Aorta (tissue), 5 donors: ENCODE data around the gene MYO15A. TPM values are rescaled to one million over a fixed set of nuclear protein-coding genes. Genes with fewer than 3 reads are reported as not detected.

Experiments used
- ATAC-seq: fragments of 200-7000 bp; cut with Tn5 transposase; one replicate; pipeline ENCODE4 v1.9.1; 2022; ENCODE audit warnings: moderate library complexity; ENCODE audit not compliant: low FRiP score
- DNase-seq, 2 donors: peaks; one replicate each; pipeline ENCODE4 v3.0.0-alpha.2; 2020
- H3K27ac ChIP-seq, 2 donors: one replicate each; pipeline ENCODE4 v1.5.1; 2013; ENCODE audit warnings: low read length in 2 of 2, mild to moderate bottlenecking in 2 of 2, moderate library complexity in 2 of 2, control low read depth in 1 of 2, inconsistent platforms in 1 of 2, low read depth in 1 of 2
- H3K27me3 ChIP-seq, 2 donors: one replicate each; pipeline ENCODE4 v1.6.1; 2013; ENCODE audit warnings: control low read depth in 1 of 2, low read length in 1 of 2, mild to moderate bottlenecking in 1 of 2, moderate library complexity in 1 of 2; ENCODE audit not compliant: insufficient read depth in 2 of 2, control insufficient read depth in 1 of 2
- H3K36me3 ChIP-seq, 2 donors: one replicate each; pipeline ENCODE4 v1.6.1; 2013; ENCODE audit warnings: control low read depth in 1 of 2, low read length in 1 of 2, mild to moderate bottlenecking in 1 of 2; ENCODE audit not compliant: insufficient read depth in 2 of 2, control insufficient read depth in 1 of 2
- H3K4me1 ChIP-seq, 2 donors: one replicate each; pipeline ENCODE4 v1.6.1; 2013; ENCODE audit warnings: low read length in 2 of 2, control low read depth in 1 of 2, mild to moderate bottlenecking in 1 of 2, moderate library complexity in 1 of 2; ENCODE audit not compliant: insufficient read depth in 2 of 2, control insufficient read depth in 1 of 2
- H3K4me3 ChIP-seq, 2 donors: one replicate each; pipeline ENCODE4 v1.5.1; 2013; ENCODE audit warnings: low read length in 2 of 2, control low read depth in 1 of 2, mild to moderate bottlenecking in 1 of 2
- H3K9me3 ChIP-seq: one replicate; pipeline ENCODE4 v1.6.1; 2013; ENCODE audit warnings: mild to moderate bottlenecking, low read length; ENCODE audit not compliant: control insufficient read depth
- WGBS, 2 donors: extraction: QIAGEN DNeasy Blood & Tissue Kit; methylation state at CpG; one replicate each; pipeline ENCODE4 v1.1.7; 2013; 5-methylcytosine and 5-hydroxymethylcytosine counted together
- intact Hi-C, 2 donors: fragments of 100-400 bp; cut with DNase I; formaldehyde crosslinking; loops; one replicate each; pipeline versions ENCODE4 v1.14.2 to v1.15.0; 2022
- polyA plus RNA-seq, 2 donors: library from polyadenylated mRNA; stranded (reverse); fragments of 200-250 nt; gene quantifications; one replicate each; pipeline ENCODE4 v1.2.3, GENCODE V29; 2013
- total RNA-seq, 2 donors: library from RNA; stranded (reverse); fragmentation: NEBNext Ultra II Directional; extraction: Animal tissue kit (Norgen Biotek cat#: 25700); gene quantifications; one replicate each; pipeline ENCODE4 v1.2.1, GENCODE V29; 2021
- donor health status: healthy with polysubstance abuse.
- donor health status: Bipolar disorder and iron deficiency.
- donor health status: DM: no; HTN: no; CAD: no.
- donor health status: DM: no; HTN: no; CAD: no.
- donor health status: DM: yes; HTN: yes; CAD: no.

Gene MYO15A
- total and polyA plus RNA-seq, 4 donors, result 0.25 to 7.5 (median 3.2) TPM

DNA sequence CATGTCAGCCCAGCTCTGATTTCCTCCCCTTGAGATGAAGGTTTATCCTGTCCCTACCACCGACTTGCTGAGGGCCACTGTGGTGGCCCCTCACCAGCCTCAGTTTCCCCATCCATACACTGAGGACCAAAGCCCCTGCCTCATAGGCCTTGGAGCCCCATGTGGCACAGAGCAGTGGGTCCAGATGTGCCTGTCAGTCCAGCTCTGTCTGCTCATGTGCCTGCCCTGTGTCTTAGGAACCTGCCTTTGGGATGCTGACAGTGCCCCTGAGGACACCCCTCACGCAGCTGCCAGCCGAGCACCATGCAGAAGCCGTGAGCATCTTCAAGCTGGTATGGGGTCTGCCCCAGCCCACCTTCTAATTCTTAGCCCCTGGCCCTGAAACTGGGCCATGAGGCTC, 35.7 kb downstream of the MYO15A start:
- H3K9me3 ChIP-seq, result no peaks in the 10 kb centered on the region
- no peak for DNase-seq
- H3K4me3 ChIP-seq, result no peak overlapping the region
- H3K4me1 ChIP-seq, result no peaks in the 10 kb centered on the region
- H3K36me3 ChIP-seq, result no peaks in the 10 kb centered on the region
- ATAC-seq, result no peak
- intact Hi-C loops, result loop anchor here in 1 of 2 donors (5.0 kb wide), 1 partner anchor 73 kb away; no protein-coding TSS in a partner anchor
- H3K27me3 ChIP-seq, result no peaks in the 10 kb centered on the region
- H3K27ac ChIP-seq, result no peak overlapping the region
- 77 to 86% methylated on average over 4 of the region's 4 CpGs for WGBS, 2 donors

DNA sequence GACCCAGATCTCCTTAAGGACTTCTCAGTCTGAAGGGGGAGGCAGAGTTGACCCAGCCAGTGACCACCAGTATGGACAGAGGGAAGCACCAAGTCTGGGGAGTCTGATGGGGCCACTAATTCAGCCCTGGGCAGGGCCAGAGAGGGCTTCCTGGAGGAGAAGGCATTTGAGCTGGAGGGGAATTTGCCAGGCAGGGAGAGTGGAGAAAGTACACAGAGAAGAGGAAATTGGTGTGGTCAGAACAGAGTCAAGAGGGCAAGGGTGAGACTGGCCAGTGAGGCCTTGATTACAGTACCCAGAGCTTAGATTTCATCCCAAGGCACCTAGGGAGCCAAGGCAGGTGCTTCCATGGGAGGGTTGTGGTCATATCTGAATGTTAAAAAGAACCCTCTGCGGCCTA, 36.3 kb downstream of the MYO15A start:
- intact Hi-C loops, result loop anchor here in 1 of 2 donors (5.0 kb wide), 1 partner anchor 72 kb away; no protein-coding TSS in a partner anchor
- no peak for ATAC-seq

DNA sequence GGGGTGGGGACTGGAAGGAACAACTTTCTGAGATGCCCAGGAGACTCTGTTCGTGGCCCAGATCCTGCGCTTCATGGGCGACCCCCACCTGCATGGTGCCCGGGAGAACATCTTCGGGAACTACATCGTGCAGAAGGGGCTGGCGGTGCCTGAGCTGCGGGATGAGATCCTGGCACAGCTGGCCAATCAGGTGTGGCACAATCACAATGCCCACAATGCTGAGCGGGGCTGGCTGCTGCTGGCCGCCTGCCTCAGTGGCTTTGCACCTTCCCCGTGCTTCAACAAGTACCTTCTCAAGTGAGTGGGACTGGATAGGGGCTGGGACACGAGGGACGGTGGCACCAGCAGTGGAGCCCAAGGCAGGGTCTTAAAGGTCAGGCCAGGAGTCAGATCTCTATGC, 37.3 kb downstream of the MYO15A start:
- Histone ChIP-seq H3K9me3 (no peaks in the 10 kb centered on the region), H3K36me3 (no peaks in the 10 kb centered on the region), H3K4me1 (no peaks in the 10 kb centered on the region), H3K4me3 (no peak overlapping the region), H3K27ac (no peak overlapping the region), H3K27me3 (no peaks in the 10 kb centered on the region)
- 79 to 86% methylated on average over 13 of the region's 13 CpGs for WGBS, 2 donors
- intact Hi-C loops, result no loop called here
- ATAC-seq, result no peak
- DNase-seq, result no peak

More for the DNA sequence above, 36.3 kb downstream of the MYO15A start:
- no peaks in the 10 kb centered on the region for H3K4me1 ChIP-seq
- no peak overlapping the region for H3K4me3 ChIP-seq
- H3K27ac ChIP-seq, result no peak overlapping the region
- H3K9me3 ChIP-seq, result no peaks in the 10 kb centered on the region
- DNase-seq, result no peak
- 99 to 100% methylated on average over 1 of the region's 1 CpG for WGBS, 2 donors
- no peaks in the 10 kb centered on the region for H3K36me3 ChIP-seq
- H3K27me3 ChIP-seq, result no peaks in the 10 kb centered on the region

DNA sequence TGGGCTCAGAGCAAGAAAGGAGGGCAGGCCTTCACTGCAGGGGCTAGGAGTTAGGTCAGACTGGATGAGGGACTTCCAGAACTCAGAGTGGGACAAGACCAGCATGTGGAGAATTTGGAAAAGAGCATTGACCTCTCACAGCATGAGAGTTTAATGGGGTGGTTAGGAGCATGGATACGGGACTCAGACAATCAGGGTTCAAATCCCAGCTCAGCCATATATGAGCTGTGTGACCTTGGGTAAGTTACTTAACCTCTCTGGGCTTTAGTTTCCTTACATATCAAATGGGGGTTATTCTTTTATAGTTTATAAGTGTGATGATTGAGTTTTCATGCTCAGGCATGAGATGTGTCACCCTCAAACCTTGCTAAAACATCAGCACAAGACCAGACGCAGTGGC, 37.7 kb downstream of the MYO15A start:
- Histone ChIP-seq H3K4me3 (no peak overlapping the region), H3K9me3 (no peaks in the 10 kb centered on the region), H3K4me1 (no peaks in the 10 kb centered on the region), H3K36me3 (no peaks in the 10 kb centered on the region), H3K27me3 (no peaks in the 10 kb centered on the region), H3K27ac (no peak overlapping the region)
- intact Hi-C loops, result no loop called here
- DNase-seq, result no peak
- WGBS, 2 donors, result 95 to 97% methylated on average over 2 of the region's 2 CpGs
- no peak for ATAC-seq

DNA sequence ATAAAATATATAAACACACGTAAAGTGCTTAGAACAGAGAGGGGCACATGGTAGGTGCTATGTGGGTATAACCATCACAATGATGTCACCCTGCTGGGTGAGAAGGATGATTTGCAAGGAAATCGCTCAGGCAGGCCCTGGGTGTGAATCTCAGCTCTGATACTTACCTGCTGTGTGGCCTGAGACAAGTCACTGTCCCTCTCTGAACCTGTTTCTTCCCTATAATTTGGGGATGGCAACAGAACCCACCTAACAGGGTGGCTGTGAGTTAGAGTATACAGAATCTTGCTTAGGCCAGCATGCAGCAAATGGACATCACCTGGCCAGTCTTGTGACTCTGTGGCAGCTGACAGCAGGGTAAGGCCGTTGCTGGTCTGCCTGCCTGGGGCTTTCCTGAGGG, 38.4 kb downstream of the MYO15A start:
- H3K27me3 ChIP-seq, result no peaks in the 10 kb centered on the region
- ATAC-seq, result no peak
- no peak overlapping the region for H3K4me3 ChIP-seq
- H3K36me3 ChIP-seq, result no peaks in the 10 kb centered on the region
- intact Hi-C loops, result no loop called here
- no peak overlapping the region for H3K27ac ChIP-seq
- 87 to 89% methylated on average over 3 of the region's 3 CpGs for WGBS, 2 donors
- no peaks in the 10 kb centered on the region for H3K4me1 ChIP-seq
- DNase-seq, result no peak
- no peaks in the 10 kb centered on the region for H3K9me3 ChIP-seq

DNA sequence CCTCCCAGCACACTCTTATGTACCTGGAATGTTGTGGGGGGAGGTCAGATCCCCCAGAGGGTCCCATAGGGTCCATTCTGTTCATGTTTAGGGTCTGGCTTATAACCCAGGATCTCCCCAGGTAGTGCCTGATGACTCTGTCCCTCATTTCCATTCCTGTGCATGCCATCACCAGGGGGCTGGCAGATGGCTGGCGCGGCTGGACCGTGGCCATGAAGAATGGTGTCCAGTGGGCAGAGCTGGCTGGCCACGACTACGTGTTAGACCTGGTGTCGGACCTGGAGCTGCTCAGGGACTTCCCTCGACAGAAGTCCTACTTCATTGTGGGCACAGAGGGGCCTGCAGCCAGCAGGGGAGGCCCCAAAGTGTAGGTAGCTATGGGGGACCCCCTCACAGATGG, 40.0 kb downstream of the MYO15A start:
- 84 to 85% methylated on average over 7 of the region's 7 CpGs for WGBS, 2 donors
- intact Hi-C loops, result no loop called here
- H3K9me3 ChIP-seq, result no peaks in the 10 kb centered on the region
- no peaks in the 10 kb centered on the region for H3K27me3 ChIP-seq
- no peaks in the 10 kb centered on the region for H3K36me3 ChIP-seq
- H3K4me1 ChIP-seq, result no peaks in the 10 kb centered on the region
- ATAC-seq, result no peak
- no peak for DNase-seq
- H3K4me3 ChIP-seq, result no peak overlapping the region
- H3K27ac ChIP-seq, result no peak overlapping the region

DNA sequence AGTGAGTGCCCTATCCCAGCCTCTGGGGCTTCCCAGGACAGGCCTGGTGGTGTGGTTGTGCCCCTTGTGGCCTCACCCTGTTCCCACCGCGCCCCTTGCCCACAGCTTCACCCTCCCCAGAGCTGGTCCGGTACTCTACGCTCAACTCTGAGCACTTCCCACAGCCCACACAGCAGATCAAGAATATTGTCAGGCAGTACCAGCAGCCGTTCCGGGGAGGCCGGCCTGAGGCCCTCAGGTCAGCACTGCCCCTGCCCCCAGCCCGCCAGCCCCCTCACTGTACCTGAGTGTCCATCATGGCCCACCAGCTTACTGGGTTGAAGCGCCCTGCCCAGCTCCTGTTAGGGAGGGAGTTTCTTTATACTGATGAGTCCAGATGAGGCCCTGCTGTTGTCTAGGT, 42.7 kb downstream of the MYO15A start:
- DNase-seq (no peak), ATAC-seq (no peak)
- Histone ChIP-seq H3K36me3 (no peaks in the 10 kb centered on the region), H3K4me1 (no peaks in the 10 kb centered on the region), H3K4me3 (no peak overlapping the region), H3K27ac (no peak overlapping the region), H3K27me3 (no peaks in the 10 kb centered on the region), H3K9me3 (no peaks in the 10 kb centered on the region)
- WGBS, 2 donors, result 79 to 84% methylated on average over 9 of the region's 9 CpGs
- intact Hi-C loops, result no loop called here

DNA sequence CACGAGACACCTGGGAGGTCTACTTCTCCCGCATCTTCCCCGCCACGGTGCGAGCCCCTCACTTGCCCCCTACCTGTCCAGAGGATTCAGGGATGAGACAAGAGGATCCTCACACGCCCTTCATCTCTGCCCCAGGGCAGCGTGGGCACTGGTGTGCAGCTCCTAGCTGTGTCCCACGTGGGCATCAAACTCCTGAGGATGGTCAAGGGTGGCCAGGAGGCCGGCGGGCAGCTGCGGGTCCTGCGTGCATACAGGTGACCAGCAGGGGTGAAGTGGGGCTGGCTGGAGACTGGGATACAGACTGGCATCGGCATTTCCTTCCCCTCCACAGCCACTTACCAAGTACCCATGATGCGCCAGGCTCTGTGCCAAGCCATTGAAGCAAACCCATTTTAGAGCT, 46.6 kb downstream of the MYO15A start:
- H3K27ac ChIP-seq, result no peak overlapping the region
- H3K4me1 ChIP-seq, result no peaks in the 10 kb centered on the region
- no peaks in the 10 kb centered on the region for H3K27me3 ChIP-seq
- 93 to 94% methylated on average over 14 of the region's 14 CpGs for WGBS, 2 donors
- no peak overlapping the region for H3K4me3 ChIP-seq
- ATAC-seq, result no peak
- no peak for DNase-seq
- intact Hi-C loops, result loop anchor here in 1 of 2 donors (2.0 kb wide), 1 partner anchor 28 kb away; the partner anchor contains the start of gene ALKBH5
- H3K36me3 ChIP-seq, result no peaks in the 10 kb centered on the region
- no peaks in the 10 kb centered on the region for H3K9me3 ChIP-seq

DNA sequence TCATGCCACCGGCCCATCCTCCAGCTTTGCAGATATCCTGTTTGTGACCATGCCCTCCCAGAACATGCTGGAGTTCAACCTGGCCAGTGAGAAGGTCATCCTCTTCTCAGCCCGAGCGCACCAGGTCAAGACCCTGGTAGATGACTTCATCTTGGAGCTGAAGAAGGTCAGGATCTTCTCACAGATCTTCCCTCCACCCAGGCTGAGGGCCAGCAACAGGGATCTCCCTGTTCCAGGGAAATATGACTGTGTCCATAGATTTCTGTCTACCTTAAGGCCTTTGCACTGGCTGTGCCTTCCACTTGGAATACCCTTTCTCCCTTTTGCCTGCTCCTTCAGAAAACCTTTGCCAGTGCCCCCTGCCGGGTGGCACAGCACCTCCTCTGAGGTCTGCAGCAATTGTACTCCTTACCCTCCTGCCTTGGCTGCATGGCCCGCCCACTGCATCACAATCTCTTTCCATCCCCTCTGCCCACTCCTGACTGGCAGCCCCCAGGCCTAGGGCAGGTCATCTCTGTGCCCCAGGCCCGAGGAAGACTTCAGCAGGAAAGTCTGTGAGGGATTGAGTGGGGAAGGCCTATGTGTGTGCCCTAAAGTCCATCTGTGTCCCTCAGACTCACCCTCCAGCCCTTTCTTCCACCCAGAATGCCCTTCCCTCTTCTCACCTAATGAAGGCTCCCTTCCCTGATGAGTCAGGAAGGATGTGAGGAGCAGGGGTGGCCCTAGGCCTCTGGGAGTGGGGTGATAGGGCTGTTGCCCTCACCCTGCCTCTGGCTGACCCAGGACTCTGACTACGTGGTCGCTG, 47.8 kb downstream of the MYO15A start:
- H3K4me3 ChIP-seq, result no peak overlapping the region
- intact Hi-C loops, result no loop called here
- H3K9me3 ChIP-seq, result no peaks in the 10 kb centered on the region
- no peaks in the 10 kb centered on the region for H3K36me3 ChIP-seq
- 81 to 84% methylated on average over 8 of the region's 8 CpGs for WGBS, 2 donors
- no peak for ATAC-seq
- H3K4me1 ChIP-seq, result no peaks in the 10 kb centered on the region
- DNase-seq, result no peak
- H3K27ac ChIP-seq, result no peak overlapping the region
- no peaks in the 10 kb centered on the region for H3K27me3 ChIP-seq
